Neural cell (in vitro differentiated cells): ENCODE results near the gene PLAU. TPM values are rescaled to one million over a fixed set of nuclear protein-coding genes. Genes with fewer than 3 reads are reported as not detected.

Experiments
- H2AFZ ChIP-seq: fragments of 200-600, 300-800 bp; sonication (generic), shearing (Covaris generic); 2 replicates; pipeline ENCODE4 v1.6.0; 2014; ENCODE audit warnings: low read depth, mild to moderate bottlenecking, antibody characterized with exemption, low read length, moderate library complexity
- H3F3A ChIP-seq: fragments of 200-600 bp; shearing (Covaris generic); 2 replicates; pipeline ENCODE4 v1.6.1; 2016; ENCODE audit warnings: mild to moderate bottlenecking, moderate library complexity, mixed read lengths, antibody characterized with exemption, low read length; ENCODE audit not compliant: insufficient read depth, poor library complexity, severe bottlenecking
- H3K27ac ChIP-seq: fragments of 200-600, 300-800 bp; sonication (generic), shearing (Covaris generic); 2 replicates; pipeline ENCODE4 v1.5.1; 2014; ENCODE audit warnings: mild to moderate bottlenecking, low read length, moderate library complexity
- H3K27me3 ChIP-seq: fragments of 300-800, 200-600 bp; sonication (generic), shearing (Covaris generic); 2 replicates; pipeline ENCODE4 v1.6.0; 2014; ENCODE audit warnings: mild to moderate bottlenecking, low read depth, low read length, moderate library complexity; ENCODE audit not compliant: insufficient read depth
- H3K36me3 ChIP-seq: fragments of 300-800, 200-600 bp; sonication (generic), shearing (Covaris generic); 2 replicates; pipeline ENCODE4 v1.5.1; 2014; ENCODE audit warnings: mild to moderate bottlenecking, antibody characterized with exemption, low read length, moderate library complexity; ENCODE audit not compliant: insufficient read depth
- H3K4me2 ChIP-seq: fragments of 300-800, 200-600 bp; sonication (generic), shearing (Covaris generic); 2 replicates; pipeline ENCODE4 v1.6.0; 2014; ENCODE audit warnings: mild to moderate bottlenecking, low read length
- H3K4me3 ChIP-seq: fragments of 300-800, 200-600 bp; sonication (generic), shearing (Covaris generic); 2 replicates; pipeline ENCODE4 v1.5.1; 2014; ENCODE audit warnings: mild to moderate bottlenecking, low read length, moderate library complexity
- H3K79me2 ChIP-seq: fragments of 200-600 bp; shearing (Covaris generic); replicated peaks from 2 replicates; pipeline ENCODE4 v1.6.0; 2014; ENCODE audit warnings: mild to moderate bottlenecking, low read length, moderate library complexity; ENCODE audit not compliant: insufficient read depth
- H3K9ac ChIP-seq: fragments of 300-800, 200-600 bp; sonication (generic), shearing (Covaris generic); 2 replicates; pipeline ENCODE4 v1.6.1; 2016; ENCODE audit warnings: mild to moderate bottlenecking, low read length, mixed read lengths
- H3K9me2 ChIP-seq: fragments of 200-600 bp; shearing (Covaris generic); 2 replicates; pipeline ENCODE4 v1.6.1; 2016; ENCODE audit warnings: mild to moderate bottlenecking, low read length, mixed read lengths; ENCODE audit not compliant: insufficient read depth
- H3K9me3 ChIP-seq: fragments of 200-600, 300-800 bp; sonication (generic), shearing (Covaris generic); 2 replicates; pipeline ENCODE4 v1.6.1; 2016; ENCODE audit warnings: mild to moderate bottlenecking, mixed run types, low read length, moderate library complexity, mixed read lengths
- H4K20me1 ChIP-seq: fragments of 200-600 bp; shearing (Covaris generic); 2 replicates; pipeline ENCODE4 v1.6.1; 2016; ENCODE audit warnings: mild to moderate bottlenecking, mixed run types; ENCODE audit not compliant: insufficient read depth
- EP300 ChIP-seq: fragments of 450-650 bp; conservative IDR thresholded peaks from 2 replicates; pipeline ENCODE4 v1.6.1; 2014; ENCODE audit warnings: antibody characterized with exemption, mild to moderate bottlenecking, moderate library complexity; ENCODE audit not compliant: poor library complexity, severe bottlenecking
- EZH2 ChIP-seq: fragments of 200-600, 300-800 bp; shearing (Covaris generic), sonication (generic); IDR thresholded peaks from 2 replicates; pipeline ENCODE4 v1.6.1; 2014; ENCODE audit warnings: antibody characterized with exemption, low read length, borderline replicate concordance, mild to moderate bottlenecking; ENCODE audit not compliant: insufficient read depth, poor library complexity, severe bottlenecking
- MXI1 ChIP-seq: fragments of 450-650 bp; conservative IDR thresholded peaks from 2 replicates; pipeline ENCODE4 v1.6.1; 2014; ENCODE audit warnings: antibody characterized with exemption, mild to moderate bottlenecking; ENCODE audit not compliant: poor library complexity, severe bottlenecking
- POLR2AphosphoS5 ChIP-seq: IDR thresholded peaks from 2 replicates; pipeline ENCODE4 v1.6.1; 2012
- RAD21 ChIP-seq: fragments of 450-650 bp; conservative IDR thresholded peaks from 2 replicates; pipeline ENCODE4 v1.6.1; 2014; ENCODE audit warnings: antibody characterized with exemption, mild to moderate bottlenecking, moderate library complexity
- REST ChIP-seq: IDR thresholded peaks from 2 replicates; pipeline ENCODE4 v1.6.1; 2012; ENCODE audit warnings: borderline replicate concordance
- SMC3 ChIP-seq: fragments of 450-650 bp; conservative IDR thresholded peaks from 2 replicates; pipeline ENCODE4 v1.6.1; 2014; ENCODE audit warnings: antibody characterized with exemption, mild to moderate bottlenecking, moderate library complexity; ENCODE audit not compliant: poor library complexity
- TAF1 ChIP-seq: IDR thresholded peaks from 2 replicates; pipeline ENCODE4 v1.6.1; 2012; ENCODE audit warnings: low read depth
- polyA plus RNA-seq: library from polyadenylated mRNA; depleted of rRNA; stranded (reverse); fragments of >200 nt; gene quantifications from 2 replicates; pipeline ENCODE4 v1.2.3, GENCODE V29; 2014
- TF ChIP-seq, protein P1 (sequence below): fragments of 450-650 bp; IDR thresholded peaks from 2 replicates; pipeline ENCODE4 v1.5.1; 2014; ENCODE audit warnings: antibody characterized with exemption, mild to moderate bottlenecking, moderate library complexity; ENCODE audit not compliant: poor library complexity, severe bottlenecking

Gene PLAU
- polyA plus RNA-seq, 1 donor from 2014 or later, result 1.1 TPM

DNA sequence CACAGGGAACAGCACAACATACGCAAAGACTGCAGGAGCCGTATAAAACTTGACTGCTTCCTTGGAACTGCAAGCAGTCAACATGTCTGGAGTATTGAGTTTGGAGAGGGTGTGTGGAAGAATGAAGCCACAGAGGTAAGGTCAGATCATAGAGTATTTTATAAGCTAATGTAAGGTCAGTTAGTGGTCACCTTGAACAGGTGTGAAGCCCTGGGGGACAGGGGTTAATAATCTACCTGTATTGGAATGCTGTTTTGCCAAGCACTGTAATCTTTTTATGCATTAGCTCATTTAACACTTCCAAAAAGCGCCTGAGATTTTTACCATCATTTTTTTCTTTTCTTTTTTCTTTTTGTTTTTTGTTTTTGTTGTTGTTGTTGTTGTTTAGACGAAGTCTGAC lies 23.1 kb downstream of the PLAU start:
- Histone ChIP-seq H3K4me3 (no peak overlapping the region), H3K9me3 (no peaks in the 10 kb centered on the region), H3K79me2 (no peaks in the 10 kb centered on the region), H3K27me3 (no peaks in the 10 kb centered on the region), H3K9ac (no peak overlapping the region), H3K4me2 (no peak overlapping the region), H3F3A (no peaks in the 10 kb centered on the region), H3K27ac (no peak overlapping the region), H2AFZ (no peak overlapping the region), H4K20me1 (no peaks in the 10 kb centered on the region), H3K36me3 (no peaks in the 10 kb centered on the region), H3K9me2 (no peaks in the 10 kb centered on the region)
- TF ChIP-seq SMC3 (no peak), EZH2 (no peak), RAD21 (no peak), MXI1 (no peak), TAF1 (no peak), REST (no peak), POLR2AphosphoS5 (no peak), EP300 (no peak)
- TF ChIP-seq, protein P1, sequence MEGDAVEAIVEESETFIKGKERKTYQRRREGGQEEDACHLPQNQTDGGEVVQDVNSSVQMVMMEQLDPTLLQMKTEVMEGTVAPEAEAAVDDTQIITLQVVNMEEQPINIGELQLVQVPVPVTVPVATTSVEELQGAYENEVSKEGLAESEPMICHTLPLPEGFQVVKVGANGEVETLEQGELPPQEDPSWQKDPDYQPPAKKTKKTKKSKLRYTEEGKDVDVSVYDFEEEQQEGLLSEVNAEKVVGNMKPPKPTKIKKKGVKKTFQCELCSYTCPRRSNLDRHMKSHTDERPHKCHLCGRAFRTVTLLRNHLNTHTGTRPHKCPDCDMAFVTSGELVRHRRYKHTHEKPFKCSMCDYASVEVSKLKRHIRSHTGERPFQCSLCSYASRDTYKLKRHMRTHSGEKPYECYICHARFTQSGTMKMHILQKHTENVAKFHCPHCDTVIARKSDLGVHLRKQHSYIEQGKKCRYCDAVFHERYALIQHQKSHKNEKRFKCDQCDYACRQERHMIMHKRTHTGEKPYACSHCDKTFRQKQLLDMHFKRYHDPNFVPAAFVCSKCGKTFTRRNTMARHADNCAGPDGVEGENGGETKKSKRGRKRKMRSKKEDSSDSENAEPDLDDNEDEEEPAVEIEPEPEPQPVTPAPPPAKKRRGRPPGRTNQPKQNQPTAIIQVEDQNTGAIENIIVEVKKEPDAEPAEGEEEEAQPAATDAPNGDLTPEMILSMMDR, result no peak

- H2AFZ ChIP-seq, result no peak overlapping the region
- no peaks in the 10 kb centered on the region for H3F3A ChIP-seq
- no peaks in the 10 kb centered on the region for H4K20me1 ChIP-seq
- H3K9me2 ChIP-seq, result no peaks in the 10 kb centered on the region
- H3K27ac ChIP-seq, result no peak overlapping the region
- H3K79me2 ChIP-seq, result no peaks in the 10 kb centered on the region
- no peak overlapping the region for H3K9ac ChIP-seq
- no peak overlapping the region for H3K4me3 ChIP-seq
- H3K36me3 ChIP-seq, result no peaks in the 10 kb centered on the region
- no peaks in the 10 kb centered on the region for H3K9me3 ChIP-seq
- H3K4me2 ChIP-seq, result no peak overlapping the region
- no peaks in the 10 kb centered on the region for H3K27me3 ChIP-seq
- TF ChIP-seq RAD21, result no peak
- no peak for TF ChIP-seq POLR2AphosphoS5
- no peak for TF ChIP-seq EZH2
- TF ChIP-seq, protein P1, result no peak
- no peak for TF ChIP-seq MXI1
- TF ChIP-seq REST, result no peak
- no peak for TF ChIP-seq SMC3
- TF ChIP-seq EP300, result no peak
- TF ChIP-seq TAF1, result no peak
Measured at GRCh38 chr10:73935895-73936294, 25.0 kb downstream of the PLAU start.
